ENCODE measurements around the gene INTS2. TPM values are rescaled to one million over a fixed set of nuclear protein-coding genes. Genes with fewer than 3 reads are reported as not detected.

Gene INTS2
- polyA plus RNA-seq, 1 donor from 2014 or later, result 23.7 TPM

DNA sequence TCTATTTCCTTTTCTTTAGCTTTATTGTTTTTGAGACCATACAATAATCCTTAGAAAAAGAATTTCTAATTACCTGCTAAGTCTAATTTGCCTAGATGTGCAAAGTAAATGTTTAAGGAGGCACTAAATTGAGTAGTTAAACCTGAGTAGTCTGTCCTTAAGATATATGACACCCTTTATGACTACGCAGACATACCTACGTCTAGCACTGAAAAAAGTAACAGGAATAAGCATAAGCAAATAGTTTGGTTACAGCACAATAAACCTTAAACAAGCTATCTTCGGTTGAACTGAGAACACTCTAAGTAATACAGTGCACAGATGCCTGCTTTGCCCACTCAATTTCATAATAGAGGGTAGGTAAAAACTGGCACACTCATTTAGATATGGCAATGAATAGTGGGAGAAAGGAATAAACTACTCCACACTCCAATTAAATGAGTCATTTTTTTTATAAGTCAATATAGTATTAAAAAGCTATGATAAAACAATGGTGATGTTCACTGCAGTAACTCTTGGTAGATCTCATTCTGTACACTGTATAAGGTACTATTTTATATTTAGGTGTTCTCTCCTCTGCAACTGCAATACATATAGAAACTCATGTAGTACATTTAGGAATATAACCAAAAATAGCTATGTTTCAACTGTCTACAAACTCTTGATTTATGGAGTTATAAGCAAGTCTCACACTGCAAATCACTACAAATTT lies 19.7 kb upstream of the INTS2 start:
- Histone ChIP-seq H3F3A (ENCODE audit: insufficient read depth, low read length, poor library complexity, severe bottlenecking) (no peaks in the 10 kb centered on the region), H3K9me3 (ENCODE audit: low read length) (no peaks in the 10 kb centered on the region), H3K9ac (ENCODE audit: low read length) (no peak overlapping the region), H3K36me3 (ENCODE audit: insufficient read depth, low read length) (peaks cover 5% of the 10 kb centered on the region), H4K20me1 (ENCODE audit: insufficient read depth) (no peaks in the 10 kb centered on the region), H3K4me2 (ENCODE audit: low read length) (no peak overlapping the region), H3K27me3 (ENCODE audit: insufficient read depth, low read depth, low read length) (no peaks in the 10 kb centered on the region), H2AFZ (ENCODE audit: low read depth, low read length) (no peak overlapping the region), H3K27ac (ENCODE audit: low read length) (no peak overlapping the region), H3K4me3 (ENCODE audit: low read length) (no peak overlapping the region), H3K79me2 (replicated peaks; ENCODE audit: insufficient read depth, low read length) (no peaks in the 10 kb centered on the region), H3K9me2 (ENCODE audit: insufficient read depth, low read length) (no peaks in the 10 kb centered on the region)
- TF ChIP-seq TAF1 (IDR thresholded peaks at IDR 0.05; ENCODE audit: low read depth) (no peak), REST (IDR thresholded peaks at IDR 0.05; ENCODE audit: borderline replicate concordance) (no peak), SMC3 (conservative IDR thresholded peaks at IDR 0.05; ENCODE audit: poor library complexity) (no peak), RAD21 (conservative IDR thresholded peaks at IDR 0.05) (no peak), EZH2 (IDR thresholded peaks at IDR 0.05; ENCODE audit: borderline replicate concordance, insufficient read depth, low read length, poor library complexity, severe bottlenecking) (no peak), EP300 (conservative IDR thresholded peaks at IDR 0.05; ENCODE audit: poor library complexity, severe bottlenecking) (no peak), MXI1 (conservative IDR thresholded peaks at IDR 0.05; ENCODE audit: poor library complexity, severe bottlenecking) (no peak)
- TF ChIP-seq, protein P1, sequence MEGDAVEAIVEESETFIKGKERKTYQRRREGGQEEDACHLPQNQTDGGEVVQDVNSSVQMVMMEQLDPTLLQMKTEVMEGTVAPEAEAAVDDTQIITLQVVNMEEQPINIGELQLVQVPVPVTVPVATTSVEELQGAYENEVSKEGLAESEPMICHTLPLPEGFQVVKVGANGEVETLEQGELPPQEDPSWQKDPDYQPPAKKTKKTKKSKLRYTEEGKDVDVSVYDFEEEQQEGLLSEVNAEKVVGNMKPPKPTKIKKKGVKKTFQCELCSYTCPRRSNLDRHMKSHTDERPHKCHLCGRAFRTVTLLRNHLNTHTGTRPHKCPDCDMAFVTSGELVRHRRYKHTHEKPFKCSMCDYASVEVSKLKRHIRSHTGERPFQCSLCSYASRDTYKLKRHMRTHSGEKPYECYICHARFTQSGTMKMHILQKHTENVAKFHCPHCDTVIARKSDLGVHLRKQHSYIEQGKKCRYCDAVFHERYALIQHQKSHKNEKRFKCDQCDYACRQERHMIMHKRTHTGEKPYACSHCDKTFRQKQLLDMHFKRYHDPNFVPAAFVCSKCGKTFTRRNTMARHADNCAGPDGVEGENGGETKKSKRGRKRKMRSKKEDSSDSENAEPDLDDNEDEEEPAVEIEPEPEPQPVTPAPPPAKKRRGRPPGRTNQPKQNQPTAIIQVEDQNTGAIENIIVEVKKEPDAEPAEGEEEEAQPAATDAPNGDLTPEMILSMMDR (IDR thresholded peaks at IDR 0.05; ENCODE audit: poor library complexity, severe bottlenecking), result no peak

GRCh38 chr17:61946359-61946758 lies 18.6 kb upstream of the INTS2 start:
- H3F3A ChIP-seq (ENCODE audit: insufficient read depth, low read length, poor library complexity, severe bottlenecking), result no peaks in the 10 kb centered on the region
- H3K36me3 ChIP-seq (ENCODE audit: insufficient read depth, low read length), result peaks cover 5% of the 10 kb centered on the region
- no peaks in the 10 kb centered on the region for H4K20me1 ChIP-seq (ENCODE audit: insufficient read depth)
- no peaks in the 10 kb centered on the region for H3K79me2 ChIP-seq (replicated peaks; ENCODE audit: insufficient read depth, low read length)
- no peak overlapping the region for H2AFZ ChIP-seq (ENCODE audit: low read depth, low read length)
- H3K9ac ChIP-seq (ENCODE audit: low read length), result no peak overlapping the region
- H3K27me3 ChIP-seq (ENCODE audit: insufficient read depth, low read depth, low read length), result no peaks in the 10 kb centered on the region
- H3K27ac ChIP-seq (ENCODE audit: low read length), result no peak overlapping the region
- no peaks in the 10 kb centered on the region for H3K9me3 ChIP-seq (ENCODE audit: low read length)
- no peaks in the 10 kb centered on the region for H3K9me2 ChIP-seq (ENCODE audit: insufficient read depth, low read length)
- no peak overlapping the region for H3K4me3 ChIP-seq (ENCODE audit: low read length)
- H3K4me2 ChIP-seq (ENCODE audit: low read length), result no peak overlapping the region
- TF ChIP-seq RAD21 (conservative IDR thresholded peaks at IDR 0.05) (no peak), SMC3 (conservative IDR thresholded peaks at IDR 0.05; ENCODE audit: poor library complexity) (no peak), MXI1 (conservative IDR thresholded peaks at IDR 0.05; ENCODE audit: poor library complexity, severe bottlenecking) (no peak), EZH2 (IDR thresholded peaks at IDR 0.05; ENCODE audit: borderline replicate concordance, insufficient read depth, low read length, poor library complexity, severe bottlenecking) (no peak), EP300 (conservative IDR thresholded peaks at IDR 0.05; ENCODE audit: poor library complexity, severe bottlenecking) (no peak), POLR2AphosphoS5 (IDR thresholded peaks at IDR 0.05) (no peak), REST (IDR thresholded peaks at IDR 0.05; ENCODE audit: borderline replicate concordance) (no peak), TAF1 (IDR thresholded peaks at IDR 0.05; ENCODE audit: low read depth) (no peak)
- TF ChIP-seq, protein P1 (IDR thresholded peaks at IDR 0.05; ENCODE audit: poor library complexity, severe bottlenecking), result no peak
